ENCODE results near the gene TCEAL8. TPM values are rescaled to one million over a fixed set of nuclear protein-coding genes. Genes with fewer than 3 reads are reported as not detected.

TCEAL8 gene
- total RNA-seq (2021; ENCODE audit: unreplicated experiment), result 13.9 TPM
- polyA plus RNA-seq (2012; ENCODE audit: insufficient read length), result 13.3 TPM
- percentile 58 among the genes with signal in this experiment for Bru-seq, nascent RNA
- percentile 77 among the genes with signal in this experiment for BruChase-seq, experiment 1, labeled RNA remaining after a 2-hour chase
- BruChase-seq, experiment 2, labeled RNA remaining after a 6-hour chase, result percentile 89 among the genes with signal in this experiment
- long read RNA-seq, transcript TCEAL8-201 (2 exons, 1,131 nt), result minor isoform, 7 of 25 reads
- long read RNA-seq, transcript TCEAL8-202 (3 exons, 1,222 nt), result major isoform, 12 of 25 reads
- long read RNA-seq, partial matches to known transcripts, result 2 of 25 reads
- long read RNA-seq, other reads (novel, unspliced or antisense), result 4 of 25 reads

- intact Hi-C loops (cut with micrococcal nuclease; ENCODE audit: unreplicated experiment), result no loop called here
- ChIA-PET POLR2A (no interaction called here), CTCF (interaction anchor here (1.0 kb wide), 1 partner anchor 23 kb away, joined by 3 read pairs; no protein-coding TSS in a partner anchor)
- H3K27me3 ChIP-seq (ENCODE audit: control insufficient read depth, insufficient read depth, low read length), result no peaks in the 10 kb centered on the region; the same call in 1 of the 2 replicates
- H3K9me3 ChIP-seq (ENCODE audit: control insufficient read depth, insufficient read depth, low read depth, low read length), result no peaks in the 10 kb centered on the region
- ATAC-seq (peak; percentile 95), DNase-seq (ENCODE audit: low read depth, low spot score) (peak; percentile 18)
- H3K4me1 ChIP-seq (ENCODE audit: control insufficient read depth, insufficient read depth, low read length), result no peaks in the 10 kb centered on the region
- peak within 1 kb of the TSS; percentile 63 to 88 for H3K4me3 ChIP-seq (ENCODE audit: low read depth in 2 of 2, low read length in 2 of 2)
- no peak for TF ChIP-seq POLR2AphosphoS5 (IDR thresholded peaks at IDR 0.05; ENCODE audit: low read depth, low read length)
- TF ChIP-seq REST (IDR thresholded peaks at IDR 0.05; ENCODE audit: insufficient read depth in 1 of 2, low read depth in 2 of 2, low read length in 1 of 2), result no peak
- no peak for TF ChIP-seq TCF7L2 (IDR thresholded peaks at IDR 0.05; ENCODE audit: low read depth, low read length)
- no peak for TF ChIP-seq SIN3A (IDR thresholded peaks at IDR 0.05; ENCODE audit: borderline replicate concordance, insufficient read depth, low read depth, low read length)
- no peak for TF ChIP-seq CTCF (IDR thresholded peaks at IDR 0.05)
- no peaks in the 10 kb centered on the region for H3K36me3 ChIP-seq (ENCODE audit: control insufficient read depth, insufficient read depth, low read length)
- BruUV-seq (replicated peaks), result no TSS peak
- in situ Hi-C loops (cut with HindIII; ENCODE audit: low pct_unique_long_range_greater_than_20kb, low sequenced_read_pairs), result no loop called here
- H3K27ac ChIP-seq (ENCODE audit: low read length), result peak within 1 kb of the TSS; percentile 69
Measured at GRCh38 chrX:103254921-103255493, at the start of gene TCEAL8. Gene TCEAL8, minus strand, starts transcription at chrX:103255155. Its CDS starts 1,176 bp downstream, at chrX:103253979.

GRCh38 chrX:103304705-103305104 lies 49.8 kb upstream of the TCEAL8 start:
- intact Hi-C loops (cut with micrococcal nuclease; ENCODE audit: unreplicated experiment), result no loop called here
- POLR2A ChIA-PET, result no interaction called here
- no peak for DNase-seq (ENCODE audit: low read depth, low spot score)
- H3K27me3 ChIP-seq (ENCODE audit: control insufficient read depth, insufficient read depth, low read length), result no peaks in the 10 kb centered on the region
- H3K4me1 ChIP-seq (ENCODE audit: control insufficient read depth, insufficient read depth, low read length), result no peaks in the 10 kb centered on the region
- no peaks in the 10 kb centered on the region for H3K9me3 ChIP-seq (ENCODE audit: control insufficient read depth, insufficient read depth, low read depth, low read length)
- in situ Hi-C loops (cut with HindIII; ENCODE audit: low pct_unique_long_range_greater_than_20kb, low sequenced_read_pairs), result no loop called here
- no peak overlapping the region for H3K4me3 ChIP-seq (ENCODE audit: low read depth in 2 of 2, low read length in 2 of 2)
- BruUV-seq (replicated peaks), result no TSS peak
- ATAC-seq, result no peak
- H3K36me3 ChIP-seq (ENCODE audit: control insufficient read depth, insufficient read depth, low read length), result no peaks in the 10 kb centered on the region
- TF ChIP-seq POLR2AphosphoS5 (IDR thresholded peaks at IDR 0.05; ENCODE audit: low read depth, low read length), result no peak
- TF ChIP-seq TCF7L2 (IDR thresholded peaks at IDR 0.05; ENCODE audit: low read depth, low read length), result no peak
- no peak for TF ChIP-seq SIN3A (IDR thresholded peaks at IDR 0.05; ENCODE audit: borderline replicate concordance, insufficient read depth, low read depth, low read length)
- TF ChIP-seq CTCF (IDR thresholded peaks at IDR 0.05), result no peak
- TF ChIP-seq REST (IDR thresholded peaks at IDR 0.05; ENCODE audit: insufficient read depth in 1 of 2, low read depth in 2 of 2, low read length in 1 of 2), result no peak
- CTCF ChIA-PET, result no interaction called here
- H3K27ac ChIP-seq (ENCODE audit: low read length), result no peak overlapping the region

Data from Panc1 (cell line).